K562 (cell line): ENCODE results near the gene ATP5MK. TPM values are rescaled to one million over a fixed set of nuclear protein-coding genes. Genes with fewer than 3 reads are reported as not detected.

Experiments used
- ATAC-seq: fragments of 200-7000 bp; cut with Tn5 transposase; 3 replicates; pipeline ENCODE4 v1.9.1; 2020; ENCODE audit warnings: moderate library complexity
- BruUV-seq: library from RNA; stranded (reverse); fragments of 400-500 nt; replicated peaks from 2 replicates; lab custom pipeline; 2021; lab: Mats Ljungman, UMichigan
- CTCF ChIA-PET: fragments of 300-600 bp; formaldehyde crosslinking; extraction: SDS; loops from one replicate; lab custom pipeline; 2021; ENCODE audit warnings: low intra/inter-chr PET ratio; lab: Yijun Ruan, JAX
- POLR2A ChIA-PET: fragments of 300-600, 350-650 bp; sonication (Branson Sonifier 250); formaldehyde crosslinking; extraction: SDS; loops from one replicate; lab custom pipeline; 2021; ENCODE audit warnings: antibody characterized with exemption, inconsistent platforms; lab: Yijun Ruan, JAX
- DNase-seq, 4 experiments: peaks; one replicate each; pipeline versions ENCODE4 v3.0.0 to v3.0.0-alpha.2; 2011 to 2018; ENCODE audit warnings: low spot score in 3 of 4, mixed read lengths in 3 of 4; ENCODE audit errors: extremely low read depth in 1 of 4
- FAIRE-seq: peaks from 2 replicates; lab custom pipeline; 2011; peaks lifted over from hg19 to GRCh38; lab: Jason Lieb, UNC
- H2AFZ ChIP-seq: 2 replicates; pipeline ENCODE4 v1.6.0; 2011; ENCODE audit warnings: low read depth, low read length, control low read depth, inconsistent platforms
- H3K27ac ChIP-seq: fragments of 200-600 bp; 3 replicates; pipeline ENCODE4 v1.8.0; 2011; ENCODE audit warnings: low read depth, mild to moderate bottlenecking, control low read depth, inconsistent platforms, low read length, moderate library complexity, mixed read lengths; ENCODE audit errors: extremely low read depth
- H3K27me3 ChIP-seq, 2 experiments: fragments of 300-600 bp in 1 of 2; 2 replicates in 1 of 2; 3 replicates in 1 of 2; pipeline versions ENCODE4 v1.6.0 to v1.8.0; 2011; ENCODE audit warnings: inconsistent platforms in 2 of 2, low read length in 2 of 2, mild to moderate bottlenecking in 1 of 2, mixed read lengths in 1 of 2, moderate library complexity in 1 of 2; ENCODE audit not compliant: control insufficient read depth in 2 of 2, insufficient read depth in 2 of 2
- H3K36me3 ChIP-seq: fragments of 300-600 bp; 3 replicates; pipeline ENCODE4 v1.8.0; 2011; ENCODE audit warnings: mild to moderate bottlenecking, low read length, inconsistent platforms; ENCODE audit not compliant: control insufficient read depth, insufficient read depth
- H3K4me1 ChIP-seq, 2 experiments: fragments of 200-600 bp in 1 of 2; replicated peaks in 1 of 2; 2 replicates in 1 of 2; 3 replicates in 1 of 2; pipeline versions ENCODE4 v1.5.1 to v1.8.0; 2011; ENCODE audit warnings: inconsistent platforms in 2 of 2, low read length in 2 of 2, mild to moderate bottlenecking in 1 of 2, mixed read lengths in 1 of 2, moderate library complexity in 1 of 2; ENCODE audit not compliant: control insufficient read depth in 2 of 2, insufficient read depth in 2 of 2
- H3K4me2 ChIP-seq: 2 replicates; pipeline ENCODE4 v1.6.1; 2011; ENCODE audit warnings: low read length, control low read depth, inconsistent platforms, mixed read lengths; ENCODE audit not compliant: insufficient read depth
- H3K4me3 ChIP-seq: fragments of 200-600 bp; sonication (generic), shearing (Covaris generic); 2 replicates; pipeline ENCODE4 v1.5.1; 2016; ENCODE audit warnings: control low read depth, inconsistent platforms
- H3K79me2 ChIP-seq: fragments of 200-600 bp; 3 replicates; pipeline ENCODE4 v1.8.0; 2011; ENCODE audit warnings: low read length, inconsistent platforms; ENCODE audit not compliant: control insufficient read depth, insufficient read depth
- H3K9ac ChIP-seq, 2 experiments: 2 replicates each; pipeline versions ENCODE4 v1.6.0 to v1.6.1; 2011; ENCODE audit warnings: low read depth in 2 of 2, low read length in 2 of 2, control low read depth in 1 of 2, inconsistent platforms in 1 of 2, mild to moderate bottlenecking in 1 of 2, mixed read lengths in 1 of 2; ENCODE audit not compliant: insufficient read depth in 1 of 2
- H3K9me1 ChIP-seq: one replicate; pipeline ENCODE4 v1.6.0; 2011; ENCODE audit warnings: inconsistent platforms, mild to moderate bottlenecking, low read length, moderate library complexity; ENCODE audit not compliant: control insufficient read depth, insufficient read depth
- H3K9me3 ChIP-seq: replicated peaks from 2 replicates; pipeline ENCODE4 v1.5.1; 2011; ENCODE audit warnings: low read depth, low read length, inconsistent platforms; ENCODE audit not compliant: control insufficient read depth, insufficient read depth
- H4K20me1 ChIP-seq: replicated peaks from 2 replicates; pipeline ENCODE4 v1.6.1; 2011; ENCODE audit warnings: low read length, inconsistent platforms, mixed read lengths; ENCODE audit not compliant: control insufficient read depth, insufficient read depth
- FOSL1 ChIP-seq: fragments of 200-800 bp; sonication (Bioruptor generic); conservative IDR thresholded peaks from 2 replicates; pipeline ENCODE4 v1.6.1; 2016; ENCODE audit warnings: missing genetic modification characterization, missing compliant biosample characterization
- SMARCA5 ChIP-seq: fragments of 450-650 bp; IDR thresholded peaks from 2 replicates; pipeline ENCODE4 v1.6.1; 2016
- USF1 ChIP-seq: sonication (generic); formaldehyde crosslinking; IDR thresholded peaks from 2 replicates; pipeline ENCODE4 v1.9.0; 2022; ENCODE audit warnings: mild to moderate bottlenecking, missing genetic modification reagents
- VEZF1 ChIP-seq: fragments of 200-800 bp; sonication (Bioruptor generic); IDR thresholded peaks from 2 replicates; pipeline ENCODE4 v1.6.1; 2017; ENCODE audit warnings: missing genetic modification characterization, missing compliant biosample characterization
- ZBTB33 ChIP-seq: sonication (generic); formaldehyde crosslinking; IDR thresholded peaks from 2 replicates; pipeline ENCODE4 v1.8.1; 2023; ENCODE audit warnings: mild to moderate bottlenecking, missing genetic modification reagents
- WGBS: fragments of 100-300 bp; shearing (Covaris generic); methylation state at CpG from one replicate; pipeline ENCODE4 v1.1.6; 2016; ENCODE audit warnings: low coverage, mixed read lengths; ENCODE audit not compliant: insufficient coverage; ENCODE audit errors: missing lambda C conversion rate; 5-methylcytosine and 5-hydroxymethylcytosine counted together
- in situ Hi-C: fragments of 300-500 bp; cut with MboI; formaldehyde crosslinking; loops from 4 replicates; pipeline ENCODE4 v1.15.0; 2018; ENCODE audit warnings: inconsistent platforms, mixed read lengths
- intact Hi-C: fragments of 100-400 bp; cut with micrococcal nuclease; formaldehyde crosslinking; loops from 2 replicates; pipeline ENCODE4 v1.14.2; 2022
- polyA plus RNA-seq, 8 experiments: library from polyadenylated mRNA; depleted of rRNA in 4 of 8; stranded (reverse) in 5 of 8; unstranded in 3 of 8; fragments of >200 nt; fragmentation: Nextera tagmentation in 2 of 8; fragmentation: Illumina TruSeq in 1 of 8; extraction: Ambion mirVana in 2 of 8; extraction: Trizol in 1 of 8; gene quantifications; 2 replicates each; pipeline versions ENCODE4 v1.2.1 to v1.2.3, GENCODE V29; 2011 to 2014; ENCODE audit warnings: inconsistent platforms in 1 of 8, missing spikeins in 1 of 8
- total RNA-seq, 7 experiments: library from RNA; depleted of rRNA in 6 of 7; stranded (reverse); fragments of >200 nt in 6 of 7; fragmentation: Illumina TruSeq in 2 of 7; extraction: Trizol in 2 of 7; gene quantifications; 2 replicates each; pipeline versions ENCODE4 v1.2.1 to v1.2.3, GENCODE V29; 2011 to 2021; ENCODE audit warnings: low replicate concordance in 1 of 7

ATP5MK gene
- total and polyA plus RNA-seq, 9 of the 15 experiments (the other 6 are each of a cell fraction or from before 2014, with no cell fraction given), result 182 to 1,810 (median 741) TPM

- Histone ChIP-seq H3K9me3 (no peaks in the 10 kb centered on the region), H3K27ac (no peak overlapping the region), H2AFZ (no peak overlapping the region), H3K9me1 (no peaks in the 10 kb centered on the region), H3K4me2 (no peak overlapping the region), H3K79me2 (no peaks in the 10 kb centered on the region), H4K20me1 (0 out of 2 replicates have a peak, but pooled peaks cover 3% of the 10 kb centered on the region), H3K4me3 (no peak overlapping the region), H3K4me1 (no peaks in the 10 kb centered on the region; a peak in 2 of 5 replicates), H3K27me3 (no peaks in the 10 kb centered on the region), H3K36me3 (peaks cover 93% of the 10 kb centered on the region; the same call in 2 of the 3 replicates), H3K9ac (no peak overlapping the region)
- FAIRE-seq (no peak), ATAC-seq (no peak), DNase-seq (no peak)
- ChIA-PET CTCF (no interaction called here), POLR2A (interaction anchor here (0.6 to 1.6 kb wide), 3 partner anchors 12 to 136 kb away, joined by 3 to 6 read pairs (median 3); no protein-coding TSS in a partner anchor)
- in situ Hi-C loops, result no loop called here
- WGBS, result 85% methylated on average over 6 of the region's 13 CpGs
- intact Hi-C loops, result no loop called here
- TF ChIP-seq VEZF1 (CRISPR knock-in tag) (peak; percentile 14; the same call in 1 of the 2 replicates), SMARCA5 (no peak), ZBTB33 (CRISPR knock-in tag) (peak; percentile 71; the same call in 1 of the 2 replicates), FOSL1 (peak; percentile 55; the same call in 1 of the 2 replicates), USF1 (no peak)
- no TSS peak for BruUV-seq
These were observed 45.8 kb upstream of the ATP5MK start for GRCh38 chr10:103442031-103442461.
